ENCODE data around the gene ARHGAP44.
A peak's percentile ranks its signal among the peaks of the same experiment; 100 is the strongest.
"Not testable (repeated sequence)": the region's sequence is repeated elsewhere in the genome, so short reads cannot be mapped to it uniquely, and the experiment has no call there.

The ARHGAP44 gene

DNA sequence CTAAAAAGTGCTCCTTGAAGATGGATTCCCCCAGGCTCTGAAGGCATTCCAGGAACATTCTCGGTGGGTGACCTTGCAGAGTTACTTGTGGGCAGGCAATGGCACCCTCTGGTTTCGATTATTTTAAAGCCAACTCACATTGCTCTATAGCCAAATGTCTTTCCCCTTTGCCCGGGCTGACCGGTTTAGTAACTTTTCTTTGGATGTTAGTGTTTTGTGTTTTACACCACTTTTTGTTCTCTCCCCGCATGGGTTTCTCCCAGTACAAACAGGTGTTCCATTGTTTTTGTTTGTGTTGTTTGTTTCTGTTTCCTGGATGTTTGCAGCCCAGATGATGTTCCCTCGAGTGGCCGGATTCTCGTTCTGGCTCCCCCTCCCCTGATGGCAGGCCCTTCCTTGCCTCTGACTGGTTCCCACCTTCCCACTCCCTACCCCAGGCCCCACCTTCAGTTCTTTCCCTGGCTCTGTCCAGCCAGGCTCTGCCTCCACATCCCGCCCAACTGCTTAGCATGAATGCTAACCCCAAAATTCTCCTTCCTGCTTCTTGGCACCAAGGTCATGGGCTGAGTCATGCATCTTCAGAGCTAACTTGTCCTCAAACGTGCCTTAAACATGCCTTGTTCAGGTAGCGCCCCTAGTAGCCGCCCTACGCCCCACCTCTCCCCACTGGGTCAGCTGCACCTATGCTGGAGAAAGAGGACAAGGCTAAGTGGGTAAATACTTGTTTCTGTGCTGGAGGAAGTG is 187.9 kb downstream of the ARHGAP44 start:
- H3K4me3 ChIP-seq (replicated peaks; ENCODE audit: low read depth, low read length): no peak overlapping the region
- TF ChIP-seq, protein P1, sequence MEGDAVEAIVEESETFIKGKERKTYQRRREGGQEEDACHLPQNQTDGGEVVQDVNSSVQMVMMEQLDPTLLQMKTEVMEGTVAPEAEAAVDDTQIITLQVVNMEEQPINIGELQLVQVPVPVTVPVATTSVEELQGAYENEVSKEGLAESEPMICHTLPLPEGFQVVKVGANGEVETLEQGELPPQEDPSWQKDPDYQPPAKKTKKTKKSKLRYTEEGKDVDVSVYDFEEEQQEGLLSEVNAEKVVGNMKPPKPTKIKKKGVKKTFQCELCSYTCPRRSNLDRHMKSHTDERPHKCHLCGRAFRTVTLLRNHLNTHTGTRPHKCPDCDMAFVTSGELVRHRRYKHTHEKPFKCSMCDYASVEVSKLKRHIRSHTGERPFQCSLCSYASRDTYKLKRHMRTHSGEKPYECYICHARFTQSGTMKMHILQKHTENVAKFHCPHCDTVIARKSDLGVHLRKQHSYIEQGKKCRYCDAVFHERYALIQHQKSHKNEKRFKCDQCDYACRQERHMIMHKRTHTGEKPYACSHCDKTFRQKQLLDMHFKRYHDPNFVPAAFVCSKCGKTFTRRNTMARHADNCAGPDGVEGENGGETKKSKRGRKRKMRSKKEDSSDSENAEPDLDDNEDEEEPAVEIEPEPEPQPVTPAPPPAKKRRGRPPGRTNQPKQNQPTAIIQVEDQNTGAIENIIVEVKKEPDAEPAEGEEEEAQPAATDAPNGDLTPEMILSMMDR (IDR thresholded peaks at IDR 0.05; ENCODE audit: low read length, missing control alignments): no peak
- DNase-seq (ENCODE audit: low read depth): no peak

DNA sequence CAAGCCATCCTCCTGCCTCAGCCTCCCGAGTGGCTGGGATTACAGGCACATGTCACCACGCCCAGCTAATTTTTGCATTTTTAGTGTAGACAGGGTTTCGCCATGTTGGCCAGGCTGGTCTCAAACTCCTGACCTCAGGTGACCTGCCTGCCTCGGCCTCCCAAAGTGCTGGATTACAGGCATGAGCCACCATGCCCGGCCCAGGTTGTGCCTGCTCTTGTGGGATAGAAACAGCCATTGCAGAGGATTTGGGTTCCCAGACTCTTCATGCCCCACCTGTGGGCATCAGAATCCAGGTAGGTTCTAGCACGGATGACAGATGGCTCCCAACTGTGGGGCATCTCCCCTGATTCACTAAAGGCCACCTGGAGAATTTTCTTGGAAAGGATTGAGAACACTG is 189.5 kb downstream of the ARHGAP44 start:
- not testable (repeated sequence) for DNase-seq (ENCODE audit: low read depth); H3K4me3 ChIP-seq (replicated peaks; ENCODE audit: low read depth, low read length)

DNA sequence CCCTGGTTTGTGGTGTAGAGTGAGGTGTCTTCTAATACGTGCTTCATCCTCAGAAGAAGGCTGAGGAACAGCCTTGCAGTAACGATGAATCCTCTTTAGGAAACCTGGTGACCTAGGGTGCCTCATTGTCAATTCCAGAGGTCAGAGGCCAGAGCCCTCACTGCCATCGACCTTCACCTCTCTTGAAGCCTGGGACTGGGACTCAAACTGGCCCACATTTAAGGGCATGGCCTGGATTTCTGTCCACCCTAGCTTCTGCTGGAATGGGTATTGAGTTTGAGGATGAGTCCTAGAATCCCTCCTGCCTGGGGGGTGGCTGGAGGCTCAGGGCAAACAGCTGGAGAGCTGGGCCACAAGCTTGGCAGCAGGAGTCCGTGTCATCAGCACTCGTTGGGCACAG is 189.9 kb downstream of the ARHGAP44 start:
- TF ChIP-seq, protein P1 (IDR thresholded peaks at IDR 0.05; ENCODE audit: low read length, missing control alignments): no peak
- no peak for DNase-seq (ENCODE audit: low read depth)
- H3K4me3 ChIP-seq (replicated peaks; ENCODE audit: low read depth, low read length): no peak overlapping the region

DNA sequence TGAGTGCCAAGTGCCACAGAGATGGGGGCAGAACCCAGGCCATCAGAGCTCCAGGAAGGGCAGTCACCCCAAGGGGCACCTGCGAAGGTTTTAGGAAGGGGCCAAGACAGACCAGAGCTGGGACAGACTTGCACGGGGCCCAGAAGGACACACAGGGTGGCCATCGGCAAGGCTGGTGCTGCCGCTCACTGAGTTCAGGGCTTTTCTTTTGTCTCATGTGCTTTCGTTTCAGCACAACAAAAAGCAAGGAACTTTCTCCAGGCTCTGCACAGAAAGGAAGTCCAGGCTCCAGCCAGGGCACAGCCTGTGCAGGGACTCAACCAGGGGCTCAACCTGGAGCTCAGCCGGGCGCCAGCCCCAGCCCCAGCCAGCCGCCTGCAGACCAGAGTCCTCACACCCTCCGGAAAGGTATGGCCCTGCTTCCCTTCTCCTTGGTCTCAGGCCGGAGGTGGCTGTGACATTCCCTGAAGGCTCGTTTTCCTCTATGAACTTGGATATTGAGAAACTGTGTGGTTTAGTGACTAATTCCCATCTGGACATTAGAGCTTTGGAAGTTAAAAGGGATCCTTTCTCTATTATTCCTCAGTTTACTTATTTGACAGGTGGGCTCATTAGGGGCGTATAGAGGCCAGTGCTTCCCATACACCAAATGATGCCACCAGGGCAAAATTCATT is 190.7 kb downstream of the ARHGAP44 start:
- no peak for DNase-seq (ENCODE audit: low read depth)
- TF ChIP-seq, protein P1 (IDR thresholded peaks at IDR 0.05; ENCODE audit: low read length, missing control alignments): no peak
- no peak overlapping the region for H3K4me3 ChIP-seq (replicated peaks; ENCODE audit: low read depth, low read length)

DNA sequence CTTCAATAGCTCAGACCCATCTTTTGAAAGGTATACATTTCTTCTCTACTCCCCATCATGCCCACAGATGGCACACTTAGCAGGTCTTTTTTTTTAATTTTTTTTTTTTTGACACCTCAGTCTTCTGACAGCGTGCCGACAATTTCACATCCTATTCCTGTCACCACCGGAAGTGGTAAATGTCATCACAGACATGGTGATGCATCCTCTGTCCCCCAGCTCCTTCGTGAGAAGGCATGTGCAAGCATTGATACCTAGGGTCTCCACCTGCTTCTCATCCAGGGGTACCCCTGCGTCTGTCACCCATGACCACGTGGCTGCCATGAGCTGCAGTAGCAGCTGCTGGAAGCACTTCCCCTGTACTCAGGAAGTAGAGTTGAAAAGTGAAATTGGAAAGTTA is 192.9 kb downstream of the ARHGAP44 start:
- DNase-seq (ENCODE audit: low read depth): no peak

DNA sequence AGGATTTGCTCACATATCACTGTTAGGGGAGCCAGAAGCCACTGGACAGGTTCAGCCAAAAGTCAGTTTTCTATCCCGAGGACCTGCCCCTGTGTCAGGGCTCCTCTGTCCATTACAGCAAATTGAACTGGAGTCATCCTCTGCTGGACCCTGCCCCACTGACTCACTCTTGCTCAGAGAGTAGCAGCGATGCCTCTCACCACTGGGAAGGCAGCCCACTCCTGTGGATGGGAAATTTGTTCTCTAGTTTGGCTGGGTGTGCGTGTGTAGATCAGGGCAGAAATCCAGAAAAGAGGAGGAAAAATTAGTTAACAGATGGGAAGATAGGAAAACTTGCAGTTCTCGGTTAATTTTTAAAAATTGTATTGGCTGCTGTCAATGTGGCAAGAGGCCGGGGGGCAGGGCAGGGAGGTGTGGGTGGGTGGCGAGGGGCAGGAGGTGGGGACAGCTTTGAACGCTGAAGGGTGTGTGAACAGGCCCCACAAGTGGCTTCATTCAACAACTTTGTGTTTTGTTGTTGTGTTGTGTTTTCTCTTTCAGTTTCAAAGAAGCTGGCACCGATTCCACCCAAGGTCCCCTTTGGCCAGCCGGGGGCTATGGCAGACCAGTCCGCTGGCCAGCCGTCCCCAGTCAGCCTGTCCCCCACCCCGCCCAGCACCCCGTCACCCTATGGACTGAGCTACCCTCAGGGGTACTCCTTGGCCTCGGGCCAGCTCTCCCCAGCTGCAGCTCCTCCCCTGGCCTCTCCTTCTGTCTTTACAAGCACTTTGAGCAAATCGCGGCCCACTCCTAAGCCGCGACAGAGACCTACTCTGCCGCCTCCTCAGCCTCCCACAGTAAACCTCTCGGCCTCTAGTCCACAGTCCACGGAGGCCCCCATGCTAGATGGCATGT is 194.9 kb downstream of the ARHGAP44 start:
- DNase-seq (ENCODE audit: low read depth): peak; percentile 71
- no peak overlapping the region for H3K4me3 ChIP-seq (replicated peaks; ENCODE audit: low read depth, low read length)
- TF ChIP-seq, protein P1 (IDR thresholded peaks at IDR 0.05; ENCODE audit: low read length, missing control alignments): no peak

More for the DNA sequence above, 192.9 kb downstream of the ARHGAP44 start:
- TF ChIP-seq, protein P1 (IDR thresholded peaks at IDR 0.05; ENCODE audit: low read length, missing control alignments): no peak
- H3K4me3 ChIP-seq (replicated peaks; ENCODE audit: low read depth, low read length): no peak overlapping the region

Data from fibroblast of pulmonary artery (primary cell).